Measurements from ENCODE around the gene ARHGEF28.

The ARHGEF28 gene

GRCh38 chr5:73605223-73606087, 20.5 kb upstream of the ARHGEF28 start:
- in situ Hi-C loops (cut with HindIII; ENCODE audit: low pct_unique_long_range_greater_than_20kb, low sequenced_read_pairs) = no loop called here
- DNase-seq (ENCODE audit: low read depth in 1 of 2, low spot score in 1 of 2) = no peak
- no peak for TF ChIP-seq JUND (IDR thresholded peaks at IDR 0.05; ENCODE audit: low read depth)

- in situ Hi-C loops (cut with HindIII; ENCODE audit: low pct_unique_long_range_greater_than_20kb, low sequenced_read_pairs) = no loop called here
- DNase-seq (ENCODE audit: low read depth in 1 of 2, low spot score in 1 of 2) = no peak
- TF ChIP-seq JUND (IDR thresholded peaks at IDR 0.05; ENCODE audit: low read depth) = no peak
Measured at GRCh38 chr5:73606206-73606753, 19.7 kb upstream of the ARHGEF28 start.

- no peak for DNase-seq (ENCODE audit: low read depth in 1 of 2, low spot score in 1 of 2)
- no peak for TF ChIP-seq JUND (IDR thresholded peaks at IDR 0.05; ENCODE audit: low read depth)
- in situ Hi-C loops (cut with HindIII; ENCODE audit: low pct_unique_long_range_greater_than_20kb, low sequenced_read_pairs) = no loop called here
Measured at GRCh38 chr5:73607228-73607627, 18.8 kb upstream of the ARHGEF28 start.

- in situ Hi-C loops (cut with HindIII; ENCODE audit: low pct_unique_long_range_greater_than_20kb, low sequenced_read_pairs) = no loop called here
- no peak for DNase-seq (ENCODE audit: low read depth in 1 of 2, low spot score in 1 of 2)
- TF ChIP-seq JUND (IDR thresholded peaks at IDR 0.05; ENCODE audit: low read depth) = no peak
Measured at GRCh38 chr5:73612799-73613198, 13.2 kb upstream of the ARHGEF28 start.

- DNase-seq (ENCODE audit: low read depth in 1 of 2, low spot score in 1 of 2) = peak in 1 of 2 experiments; percentile 42
- in situ Hi-C loops (cut with HindIII; ENCODE audit: low pct_unique_long_range_greater_than_20kb, low sequenced_read_pairs) = no loop called here
- TF ChIP-seq JUND (IDR thresholded peaks at IDR 0.05; ENCODE audit: low read depth) = no peak
Measured at GRCh38 chr5:73615085-73615484, 10.9 kb upstream of the ARHGEF28 start.

- DNase-seq (ENCODE audit: low read depth in 1 of 2, low spot score in 1 of 2) = no peak
- TF ChIP-seq JUND (IDR thresholded peaks at IDR 0.05; ENCODE audit: low read depth) = no peak
- in situ Hi-C loops (cut with HindIII; ENCODE audit: low pct_unique_long_range_greater_than_20kb, low sequenced_read_pairs) = no loop called here
Measured at GRCh38 chr5:73615947-73616346, 10.0 kb upstream of the ARHGEF28 start.

- no peak for DNase-seq (ENCODE audit: low read depth in 1 of 2, low spot score in 1 of 2)
- in situ Hi-C loops (cut with HindIII; ENCODE audit: low pct_unique_long_range_greater_than_20kb, low sequenced_read_pairs) = no loop called here
- no peak for TF ChIP-seq JUND (IDR thresholded peaks at IDR 0.05; ENCODE audit: low read depth)
Measured at GRCh38 chr5:73617510-73618279, 8.3 kb upstream of the ARHGEF28 start.

- no peak for DNase-seq (ENCODE audit: low read depth in 1 of 2, low spot score in 1 of 2)
- in situ Hi-C loops (cut with HindIII; ENCODE audit: low pct_unique_long_range_greater_than_20kb, low sequenced_read_pairs) = no loop called here
- no peak for TF ChIP-seq JUND (IDR thresholded peaks at IDR 0.05; ENCODE audit: low read depth)
Measured at GRCh38 chr5:73619606-73620333, 6.2 kb upstream of the ARHGEF28 start.

- in situ Hi-C loops (cut with HindIII; ENCODE audit: low pct_unique_long_range_greater_than_20kb, low sequenced_read_pairs) = no loop called here
- DNase-seq (ENCODE audit: low read depth in 1 of 2, low spot score in 1 of 2) = no peak
- TF ChIP-seq JUND (IDR thresholded peaks at IDR 0.05; ENCODE audit: low read depth) = no peak
Measured at GRCh38 chr5:73620334-73620687, 5.7 kb upstream of the ARHGEF28 start.

- in situ Hi-C loops (cut with HindIII; ENCODE audit: low pct_unique_long_range_greater_than_20kb, low sequenced_read_pairs) = no loop called here
- no peak for TF ChIP-seq JUND (IDR thresholded peaks at IDR 0.05; ENCODE audit: low read depth)
- no peak for DNase-seq (ENCODE audit: low read depth in 1 of 2, low spot score in 1 of 2)
Measured at GRCh38 chr5:73623060-73623459, 2.9 kb upstream of the ARHGEF28 start.

GRCh38 chr5:73623901-73624404, 2.0 kb upstream of the ARHGEF28 start:
- in situ Hi-C loops (cut with HindIII; ENCODE audit: low pct_unique_long_range_greater_than_20kb, low sequenced_read_pairs) = no loop called here
- no peak for DNase-seq (ENCODE audit: low read depth in 1 of 2, low spot score in 1 of 2)
- no peak for TF ChIP-seq JUND (IDR thresholded peaks at IDR 0.05; ENCODE audit: low read depth)

GRCh38 chr5:73624888-73625287, 1.1 kb upstream of the ARHGEF28 start:
- TF ChIP-seq JUND (IDR thresholded peaks at IDR 0.05; ENCODE audit: low read depth) = no peak
- in situ Hi-C loops (cut with HindIII; ENCODE audit: low pct_unique_long_range_greater_than_20kb, low sequenced_read_pairs) = no loop called here

More at GRCh38 chr5:73624888-73625287, 1.1 kb upstream of the ARHGEF28 start:
- no peak for DNase-seq (ENCODE audit: low read depth in 1 of 2, low spot score in 1 of 2)
